Measurements from ENCODE around the gene INSM2.

INSM2 gene

GRCh38 chr14:35576260-35576659 lies 42.3 kb downstream of the INSM2 start:
- TF ChIP-seq NFIC (IDR thresholded peaks at IDR 0.05), result no peak
- TF ChIP-seq, protein P1, sequence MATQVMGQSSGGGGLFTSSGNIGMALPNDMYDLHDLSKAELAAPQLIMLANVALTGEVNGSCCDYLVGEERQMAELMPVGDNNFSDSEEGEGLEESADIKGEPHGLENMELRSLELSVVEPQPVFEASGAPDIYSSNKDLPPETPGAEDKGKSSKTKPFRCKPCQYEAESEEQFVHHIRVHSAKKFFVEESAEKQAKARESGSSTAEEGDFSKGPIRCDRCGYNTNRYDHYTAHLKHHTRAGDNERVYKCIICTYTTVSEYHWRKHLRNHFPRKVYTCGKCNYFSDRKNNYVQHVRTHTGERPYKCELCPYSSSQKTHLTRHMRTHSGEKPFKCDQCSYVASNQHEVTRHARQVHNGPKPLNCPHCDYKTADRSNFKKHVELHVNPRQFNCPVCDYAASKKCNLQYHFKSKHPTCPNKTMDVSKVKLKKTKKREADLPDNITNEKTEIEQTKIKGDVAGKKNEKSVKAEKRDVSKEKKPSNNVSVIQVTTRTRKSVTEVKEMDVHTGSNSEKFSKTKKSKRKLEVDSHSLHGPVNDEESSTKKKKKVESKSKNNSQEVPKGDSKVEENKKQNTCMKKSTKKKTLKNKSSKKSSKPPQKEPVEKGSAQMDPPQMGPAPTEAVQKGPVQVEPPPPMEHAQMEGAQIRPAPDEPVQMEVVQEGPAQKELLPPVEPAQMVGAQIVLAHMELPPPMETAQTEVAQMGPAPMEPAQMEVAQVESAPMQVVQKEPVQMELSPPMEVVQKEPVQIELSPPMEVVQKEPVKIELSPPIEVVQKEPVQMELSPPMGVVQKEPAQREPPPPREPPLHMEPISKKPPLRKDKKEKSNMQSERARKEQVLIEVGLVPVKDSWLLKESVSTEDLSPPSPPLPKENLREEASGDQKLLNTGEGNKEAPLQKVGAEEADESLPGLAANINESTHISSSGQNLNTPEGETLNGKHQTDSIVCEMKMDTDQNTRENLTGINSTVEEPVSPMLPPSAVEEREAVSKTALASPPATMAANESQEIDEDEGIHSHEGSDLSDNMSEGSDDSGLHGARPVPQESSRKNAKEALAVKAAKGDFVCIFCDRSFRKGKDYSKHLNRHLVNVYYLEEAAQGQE (IDR thresholded peaks at IDR 0.05; ENCODE audit: low read depth), result no peak
- no peak for TF ChIP-seq TAF1 (IDR thresholded peaks at IDR 0.05; ENCODE audit: low read depth)
- no peak for TF ChIP-seq MAX (IDR thresholded peaks at IDR 0.05)
- no peak for TF ChIP-seq EP300 (IDR thresholded peaks at IDR 0.05; ENCODE audit: borderline replicate concordance)

GRCh38 chr14:35576856-35577255 lies 42.9 kb downstream of the INSM2 start:
- no peak for TF ChIP-seq CEBPB (IDR thresholded peaks at IDR 0.05)
- no peak for TF ChIP-seq USF1 (IDR thresholded peaks at IDR 0.05)
- TF ChIP-seq TCF12 (IDR thresholded peaks at IDR 0.05; ENCODE audit: low read depth), result no peak
- TF ChIP-seq EP300 (IDR thresholded peaks at IDR 0.05; ENCODE audit: borderline replicate concordance), result no peak
- no peak for TF ChIP-seq CREB1 (IDR thresholded peaks at IDR 0.05; ENCODE audit: low read depth)
- TF ChIP-seq TAF1 (IDR thresholded peaks at IDR 0.05; ENCODE audit: low read depth), result no peak
- TF ChIP-seq, protein P1 (IDR thresholded peaks at IDR 0.05; ENCODE audit: low read depth), result no peak
- no peak for TF ChIP-seq YY1 (IDR thresholded peaks at IDR 0.05; ENCODE audit: low read depth)

- TF ChIP-seq TAF1 (IDR thresholded peaks at IDR 0.05; ENCODE audit: low read depth) (no peak), CEBPB (IDR thresholded peaks at IDR 0.05) (peak; percentile 22; the same call in 1 of the 2 replicates)
These were observed 44.2 kb downstream of the INSM2 start for GRCh38 chr14:35578135-35578534.

DNA sequence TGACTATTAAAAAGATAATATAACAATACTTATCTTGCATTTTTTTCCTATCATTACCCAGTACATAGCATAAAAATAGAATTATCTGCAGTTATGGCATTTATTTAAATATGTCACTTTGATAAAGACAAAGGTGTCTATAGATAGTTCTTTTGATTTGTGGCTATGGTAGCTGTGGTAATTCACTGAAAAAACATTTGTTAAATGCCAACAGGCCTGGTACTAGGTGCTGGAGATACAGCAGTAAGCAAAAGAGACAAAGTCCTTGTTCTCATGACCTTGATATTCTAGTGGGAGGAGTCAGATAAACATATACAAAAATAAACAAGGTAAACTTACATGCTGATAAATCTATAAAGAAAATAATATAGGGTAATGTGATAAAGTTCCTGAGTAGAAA lies 44.7 kb downstream of the INSM2 start:
- no peak for TF ChIP-seq TEAD4 (IDR thresholded peaks at IDR 0.05)
- no peak for TF ChIP-seq USF1 (IDR thresholded peaks at IDR 0.05)
- TF ChIP-seq TAF1 (IDR thresholded peaks at IDR 0.05; ENCODE audit: low read depth), result no peak
- no peak for TF ChIP-seq FOXM1 (IDR thresholded peaks at IDR 0.05; ENCODE audit: borderline replicate concordance, low read depth)
- no peak for TF ChIP-seq MAX (IDR thresholded peaks at IDR 0.05)
- TF ChIP-seq CREB1 (IDR thresholded peaks at IDR 0.05; ENCODE audit: low read depth), result no peak
- TF ChIP-seq TCF12 (IDR thresholded peaks at IDR 0.05; ENCODE audit: low read depth), result no peak
- TF ChIP-seq YY1 (IDR thresholded peaks at IDR 0.05; ENCODE audit: low read depth), result no peak
- no peak for TF ChIP-seq RAD21 (IDR thresholded peaks at IDR 0.05; ENCODE audit: low read depth)
- TF ChIP-seq CEBPB (IDR thresholded peaks at IDR 0.05), result no peak
- no peak for TF ChIP-seq NFIC (IDR thresholded peaks at IDR 0.05)
- no peak for TF ChIP-seq EGR1 (IDR thresholded peaks at IDR 0.05)
- TF ChIP-seq ZBTB7A (IDR thresholded peaks at IDR 0.05; ENCODE audit: low read depth), result no peak
- TF ChIP-seq, protein P1 (IDR thresholded peaks at IDR 0.05; ENCODE audit: low read depth), result no peak
- TF ChIP-seq EP300 (IDR thresholded peaks at IDR 0.05; ENCODE audit: borderline replicate concordance), result no peak

Measured in Ishikawa (cell line).